ENCODE results near the gene C7orf57. TPM values are rescaled to one million over a fixed set of nuclear protein-coding genes. Genes with fewer than 3 reads are reported as not detected.

The C7orf57 gene
- total and polyA plus RNA-seq, 2 experiments from 2014 or later: 0.42 to 2.1 TPM

- DNase-seq (ENCODE audit: low spot score) (no peak), ATAC-seq (no peak)
- Mint-ChIP-seq H3K9me3 (peaks cover 6% of the 10 kb centered on the region; the same call in 2 of the 3 replicates), H3K4me3 (no peak overlapping the region), H3K27me3 (ENCODE audit: insufficient read depth, low read depth, poor library complexity) (no peaks in the 10 kb centered on the region), H3K4me1 (no peaks in the 10 kb centered on the region), H3K27ac (no peak overlapping the region), H3K36me3 (ENCODE audit: low read depth) (peaks cover 4% of the 10 kb centered on the region; the same call in 1 of the 3 replicates)
- Histone ChIP-seq H3K4me2 (no peak overlapping the region), H3F3A (replicated peaks; ENCODE audit: low read depth) (no peaks in the 10 kb centered on the region), H3K4me1 (ENCODE audit: insufficient read depth) (no peaks in the 10 kb centered on the region), H4K20me1 (replicated peaks; ENCODE audit: insufficient read depth) (no peaks in the 10 kb centered on the region), H2AFZ (no peak overlapping the region), H3K27ac (ENCODE audit: low read depth) (no peak overlapping the region), H3K4me3 (no peak overlapping the region), H3K9me2 (ENCODE audit: insufficient read depth) (no peaks in the 10 kb centered on the region), H3K36me3 (ENCODE audit: insufficient read depth) (no peaks in the 10 kb centered on the region), H3K27me3 (ENCODE audit: insufficient read depth) (no peaks in the 10 kb centered on the region), H3K79me2 (replicated peaks; ENCODE audit: insufficient read depth) (no peaks in the 10 kb centered on the region)
- TF ChIP-seq NANOG (IDR thresholded peaks at IDR 0.05; ENCODE audit: borderline replicate concordance): no peak
- TF ChIP-seq ETS1 (IDR thresholded peaks at IDR 0.05): no peak
- TF ChIP-seq POLR2AphosphoS5 (IDR thresholded peaks at IDR 0.05; ENCODE audit: low read depth): no peak
- no peak for TF ChIP-seq JUNB (IDR thresholded peaks at IDR 0.05; ENCODE audit: unreplicated experiment)
- TF ChIP-seq STAT1 (IDR thresholded peaks at IDR 0.05; ENCODE audit: unreplicated experiment): no peak
- TF ChIP-seq ZNF462 (CRISPR knock-in tag; IDR thresholded peaks at IDR 0.05): no peak
- no peak for TF ChIP-seq EZH2phosphoT487 (IDR thresholded peaks at IDR 0.05; ENCODE audit: unreplicated experiment)
- TF ChIP-seq CREB1 (CRISPR knock-in tag; IDR thresholded peaks at IDR 0.05; ENCODE audit: low read depth): no peak
- no peak for TF ChIP-seq EZH2 (IDR thresholded peaks at IDR 0.05; ENCODE audit: low read depth, unreplicated experiment)
- no peak for TF ChIP-seq ZNF114 (CRISPR knock-in tag; IDR thresholded peaks at IDR 0.05)
Measured at GRCh38 chr7:48067475-48067874, 32.1 kb downstream of the C7orf57 start.
